ENCODE results near the gene ATXN2L. TPM values are rescaled to one million over a fixed set of nuclear protein-coding genes. Genes with fewer than 3 reads are reported as not detected.
"Not testable (repeated sequence)": the region's sequence is repeated elsewhere in the genome, so short reads cannot be mapped to it uniquely, and the experiment has no call there.

The ATXN2L gene
- total RNA-seq, 2 donors from 2014 or later, result 79.9 to 84.3 TPM

DNA sequence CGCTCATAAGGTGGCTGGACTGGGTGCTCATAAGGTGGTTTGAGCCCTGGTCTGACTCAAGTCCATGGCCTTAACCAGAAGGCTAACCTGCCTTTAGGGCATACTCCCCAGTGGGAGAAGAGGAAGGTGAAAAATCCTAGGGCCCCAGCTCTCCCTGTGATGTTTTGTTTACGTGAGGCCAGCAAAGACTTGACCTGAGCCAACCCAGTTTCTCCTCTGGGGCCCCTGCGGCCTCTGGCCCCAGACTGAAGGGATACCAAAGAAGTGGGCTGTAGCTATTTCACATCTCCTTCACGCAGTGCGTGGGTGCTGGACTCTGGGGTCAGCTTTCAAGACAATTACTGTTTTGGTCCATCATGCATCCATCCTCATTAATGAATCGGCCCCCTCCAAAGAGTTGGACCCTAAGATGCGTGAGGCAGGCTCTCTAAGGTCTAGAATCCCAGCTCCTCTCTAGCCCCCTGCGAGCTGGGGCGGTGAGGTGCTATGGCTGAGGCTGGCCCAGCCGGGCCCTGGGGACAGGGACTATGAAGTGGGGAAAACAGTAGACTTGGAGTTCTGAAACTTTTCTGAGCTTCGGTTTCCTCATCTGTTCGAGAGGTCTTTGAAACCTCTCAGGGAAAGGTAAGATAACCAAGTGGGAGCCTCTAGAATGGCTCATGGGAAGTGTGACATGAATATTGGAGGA lies 42.3 kb downstream of the ATXN2L start:
- H3K36me3 ChIP-seq, result peaks cover 18% of the 10 kb centered on the region
- H3K4me3 ChIP-seq, result peak overlapping the region; percentile 99
- no peak overlapping the region for H3K27ac ChIP-seq
- ATAC-seq (ENCODE audit: insufficient number of reproducible peaks, low FRiP score, low read depth), result no peak
- no peaks in the 10 kb centered on the region for H3K9me3 ChIP-seq
- H3K27me3 ChIP-seq (replicated peaks; ENCODE audit: insufficient read depth), result no peaks in the 10 kb centered on the region
- no peak for DNase-seq (ENCODE audit: low spot score)
- TF ChIP-seq, protein P1, sequence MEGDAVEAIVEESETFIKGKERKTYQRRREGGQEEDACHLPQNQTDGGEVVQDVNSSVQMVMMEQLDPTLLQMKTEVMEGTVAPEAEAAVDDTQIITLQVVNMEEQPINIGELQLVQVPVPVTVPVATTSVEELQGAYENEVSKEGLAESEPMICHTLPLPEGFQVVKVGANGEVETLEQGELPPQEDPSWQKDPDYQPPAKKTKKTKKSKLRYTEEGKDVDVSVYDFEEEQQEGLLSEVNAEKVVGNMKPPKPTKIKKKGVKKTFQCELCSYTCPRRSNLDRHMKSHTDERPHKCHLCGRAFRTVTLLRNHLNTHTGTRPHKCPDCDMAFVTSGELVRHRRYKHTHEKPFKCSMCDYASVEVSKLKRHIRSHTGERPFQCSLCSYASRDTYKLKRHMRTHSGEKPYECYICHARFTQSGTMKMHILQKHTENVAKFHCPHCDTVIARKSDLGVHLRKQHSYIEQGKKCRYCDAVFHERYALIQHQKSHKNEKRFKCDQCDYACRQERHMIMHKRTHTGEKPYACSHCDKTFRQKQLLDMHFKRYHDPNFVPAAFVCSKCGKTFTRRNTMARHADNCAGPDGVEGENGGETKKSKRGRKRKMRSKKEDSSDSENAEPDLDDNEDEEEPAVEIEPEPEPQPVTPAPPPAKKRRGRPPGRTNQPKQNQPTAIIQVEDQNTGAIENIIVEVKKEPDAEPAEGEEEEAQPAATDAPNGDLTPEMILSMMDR (IDR thresholded peaks at IDR 0.05), result no peak
- peaks cover 10 to 25% of the 10 kb centered on the region in 2 donors for H3K4me1 ChIP-seq (ENCODE audit: control insufficient read depth in 1 of 2, low read depth in 2 of 2)

DNA sequence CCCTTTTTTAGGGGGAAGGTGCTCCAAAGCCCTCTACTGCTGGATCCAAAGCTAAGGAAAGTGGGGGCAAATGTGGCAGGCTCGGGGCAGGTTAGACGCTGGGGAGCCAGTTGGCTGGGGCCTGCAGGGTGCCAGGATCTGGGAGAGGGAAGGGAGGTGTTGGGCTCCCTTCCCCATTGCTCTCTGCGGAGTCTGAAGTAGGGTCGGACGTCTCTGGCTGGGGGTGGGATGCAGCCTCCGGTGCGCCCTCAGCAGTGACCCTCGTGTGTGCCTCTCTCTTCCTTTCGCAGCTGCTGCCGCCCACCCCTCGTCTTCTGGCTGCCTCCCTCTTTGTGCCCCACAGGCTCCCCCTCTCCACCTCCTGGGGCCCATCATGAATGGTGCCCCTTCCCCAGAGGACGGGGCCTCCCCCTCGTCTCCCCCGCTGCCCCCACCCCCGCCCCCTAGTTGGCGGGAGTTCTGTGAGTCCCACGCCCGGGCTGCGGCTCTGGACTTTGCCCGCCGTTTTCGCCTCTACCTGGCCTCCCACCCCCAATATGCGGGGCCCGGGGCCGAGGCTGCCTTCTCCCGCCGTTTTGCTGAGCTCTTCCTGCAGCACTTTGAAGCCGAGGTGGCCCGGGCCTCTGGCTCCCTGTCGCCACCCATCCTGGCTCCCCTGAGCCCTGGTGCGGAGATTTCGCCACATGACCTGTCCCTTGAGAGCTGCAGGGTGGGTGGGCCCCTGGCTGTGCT lies 43.1 kb downstream of the ATXN2L start:
- peaks cover 10 to 25% of the 10 kb centered on the region in 2 donors for H3K4me1 ChIP-seq (ENCODE audit: control insufficient read depth in 1 of 2, low read depth in 2 of 2)
- H3K9me3 ChIP-seq, result no peaks in the 10 kb centered on the region
- H3K27me3 ChIP-seq (replicated peaks; ENCODE audit: insufficient read depth), result no peaks in the 10 kb centered on the region
- H3K36me3 ChIP-seq, result peaks cover 23% of the 10 kb centered on the region
- DNase-seq (ENCODE audit: low spot score), result no peak
- no peak overlapping the region for H3K4me3 ChIP-seq
- ATAC-seq (ENCODE audit: insufficient number of reproducible peaks, low FRiP score, low read depth), result no peak
- TF ChIP-seq, protein P1 (IDR thresholded peaks at IDR 0.05), result no peak
- no peak overlapping the region for H3K27ac ChIP-seq

DNA sequence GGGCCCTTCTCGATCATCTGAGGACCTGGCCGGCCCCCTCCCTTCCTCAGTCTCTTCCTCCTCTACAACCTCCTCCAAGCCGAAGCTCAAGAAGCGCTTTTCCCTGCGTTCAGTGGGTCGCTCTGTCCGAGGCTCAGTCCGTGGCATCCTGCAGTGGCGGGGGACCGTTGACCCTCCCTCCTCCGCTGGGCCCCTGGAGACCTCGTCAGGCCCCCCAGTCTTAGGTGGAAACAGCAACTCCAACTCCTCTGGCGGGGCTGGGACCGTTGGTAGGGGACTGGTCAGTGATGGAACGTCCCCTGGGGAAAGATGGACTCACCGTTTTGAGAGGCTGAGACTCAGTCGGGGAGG lies 43.6 kb downstream of the ATXN2L start:
- Histone ChIP-seq H3K4me3 (no peak overlapping the region), H3K9me3 (no peaks in the 10 kb centered on the region), H3K36me3 (peaks cover 28% of the 10 kb centered on the region), H3K4me1 (ENCODE audit: control insufficient read depth in 1 of 2, low read depth in 2 of 2) (peaks cover 10 to 25% of the 10 kb centered on the region in 2 donors), H3K27me3 (replicated peaks; ENCODE audit: insufficient read depth) (no peaks in the 10 kb centered on the region), H3K27ac (no peak overlapping the region)
- TF ChIP-seq, protein P1 (IDR thresholded peaks at IDR 0.05), result no peak
- no peak for ATAC-seq (ENCODE audit: insufficient number of reproducible peaks, low FRiP score, low read depth)
- DNase-seq (ENCODE audit: low spot score), result no peak

DNA sequence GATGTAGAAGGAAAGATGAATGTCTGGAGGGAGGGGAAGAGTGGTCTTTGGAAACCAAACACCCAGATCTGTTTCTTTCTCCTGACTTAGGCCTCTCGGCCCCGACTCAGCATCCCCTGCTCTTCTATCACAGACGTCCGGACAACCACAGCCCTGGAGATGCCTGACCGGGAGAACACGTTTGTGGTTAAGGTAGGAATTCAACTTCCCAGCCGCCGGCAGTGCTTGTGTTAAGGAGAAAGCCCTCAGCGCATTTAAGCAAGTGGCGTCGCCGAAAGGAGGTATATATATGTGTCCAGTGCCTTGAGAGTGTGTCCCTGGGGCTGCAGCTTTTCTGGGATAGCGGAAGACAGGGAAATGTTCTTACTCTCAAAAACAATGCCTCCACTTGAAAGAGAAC lies 44.4 kb downstream of the ATXN2L start:
- ATAC-seq (ENCODE audit: insufficient number of reproducible peaks, low FRiP score, low read depth) (no peak), DNase-seq (ENCODE audit: low spot score) (no peak)
- Histone ChIP-seq H3K4me3 (no peak overlapping the region), H3K4me1 (ENCODE audit: control insufficient read depth in 1 of 2, low read depth in 2 of 2) (peaks cover 10 to 24% of the 10 kb centered on the region in 2 donors), H3K36me3 (peaks cover 36% of the 10 kb centered on the region), H3K9me3 (no peaks in the 10 kb centered on the region), H3K27me3 (replicated peaks; ENCODE audit: insufficient read depth) (no peaks in the 10 kb centered on the region), H3K27ac (no peak overlapping the region)
- TF ChIP-seq, protein P1 (IDR thresholded peaks at IDR 0.05), result no peak

DNA sequence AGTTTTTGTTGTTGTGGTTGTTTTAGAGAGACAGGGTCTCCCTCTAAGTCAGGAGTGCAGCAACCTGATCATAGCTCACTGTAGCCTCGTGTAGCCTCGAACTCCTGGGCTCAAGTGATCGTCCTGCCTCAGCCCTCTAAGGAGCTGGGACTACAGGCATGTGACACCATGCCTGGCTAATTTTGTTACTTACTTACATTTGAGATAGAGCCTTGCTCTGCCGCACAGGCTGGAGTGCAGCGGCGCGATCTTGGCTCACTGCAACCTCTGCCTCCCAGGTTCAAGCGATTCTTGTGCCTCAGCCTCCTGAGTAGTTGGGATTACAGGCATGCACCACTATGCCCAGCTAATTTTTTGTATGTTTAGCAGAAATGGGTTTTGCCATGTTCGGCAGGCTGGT lies 44.8 kb downstream of the ATXN2L start:
- not testable (repeated sequence) for DNase-seq (ENCODE audit: low spot score); H3K9me3 ChIP-seq; H3K27ac ChIP-seq; H3K4me3 ChIP-seq; ATAC-seq (ENCODE audit: insufficient number of reproducible peaks, low FRiP score, low read depth); H3K27me3 ChIP-seq (replicated peaks; ENCODE audit: insufficient read depth)
- H3K4me1 ChIP-seq (ENCODE audit: control insufficient read depth in 1 of 2, low read depth in 2 of 2), result peaks cover 7 to 20% of the 10 kb centered on the region in 2 donors
- H3K36me3 ChIP-seq, result peaks cover 40% of the 10 kb centered on the region
